Measurements from ENCODE around the gene SLC6A7.

SLC6A7 gene

DNA sequence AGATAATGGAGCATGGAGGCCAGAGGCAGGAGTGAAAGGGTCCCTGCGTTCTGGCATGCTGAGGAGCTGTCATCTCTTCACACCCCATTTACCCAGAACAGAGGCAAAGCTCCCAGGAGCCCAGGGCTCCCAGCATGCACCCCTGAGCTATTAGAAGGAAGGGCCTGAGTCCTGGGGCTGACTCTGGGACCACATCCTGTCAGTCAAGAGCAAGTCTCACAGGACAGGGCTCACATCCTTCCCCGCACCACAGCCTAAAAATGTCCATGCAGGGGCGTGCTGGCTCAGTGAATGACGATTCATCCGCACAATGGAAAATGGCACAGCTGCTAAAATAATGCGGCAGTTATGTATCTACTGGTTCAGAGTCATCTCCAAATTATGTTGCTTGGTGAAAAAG is 68.3 kb downstream of the SLC6A7 start:
- H3K4me3 ChIP-seq (ENCODE audit: low read length): no peak overlapping the region
- no peak for DNase-seq (ENCODE audit: low read depth)
- TF ChIP-seq, protein P1, sequence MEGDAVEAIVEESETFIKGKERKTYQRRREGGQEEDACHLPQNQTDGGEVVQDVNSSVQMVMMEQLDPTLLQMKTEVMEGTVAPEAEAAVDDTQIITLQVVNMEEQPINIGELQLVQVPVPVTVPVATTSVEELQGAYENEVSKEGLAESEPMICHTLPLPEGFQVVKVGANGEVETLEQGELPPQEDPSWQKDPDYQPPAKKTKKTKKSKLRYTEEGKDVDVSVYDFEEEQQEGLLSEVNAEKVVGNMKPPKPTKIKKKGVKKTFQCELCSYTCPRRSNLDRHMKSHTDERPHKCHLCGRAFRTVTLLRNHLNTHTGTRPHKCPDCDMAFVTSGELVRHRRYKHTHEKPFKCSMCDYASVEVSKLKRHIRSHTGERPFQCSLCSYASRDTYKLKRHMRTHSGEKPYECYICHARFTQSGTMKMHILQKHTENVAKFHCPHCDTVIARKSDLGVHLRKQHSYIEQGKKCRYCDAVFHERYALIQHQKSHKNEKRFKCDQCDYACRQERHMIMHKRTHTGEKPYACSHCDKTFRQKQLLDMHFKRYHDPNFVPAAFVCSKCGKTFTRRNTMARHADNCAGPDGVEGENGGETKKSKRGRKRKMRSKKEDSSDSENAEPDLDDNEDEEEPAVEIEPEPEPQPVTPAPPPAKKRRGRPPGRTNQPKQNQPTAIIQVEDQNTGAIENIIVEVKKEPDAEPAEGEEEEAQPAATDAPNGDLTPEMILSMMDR (conservative IDR thresholded peaks at IDR 0.05; ENCODE audit: low read depth, low read length): no peak

Measured in retinal pigment epithelial cell (primary cell).